Measurements from ENCODE around the gene GIT1. TPM values are rescaled to one million over a fixed set of nuclear protein-coding genes. Genes with fewer than 3 reads are reported as not detected.

The GIT1 gene
- total and polyA plus RNA-seq, 9 of the 15 experiments (the other 6 are each of a cell fraction or from before 2014, with no cell fraction given): 0.35 to 35.3 (median 17.1) TPM

- TF ChIP-seq THAP12 (CRISPR knock-in tag; IDR thresholded peaks at IDR 0.05) (0 out of 2 replicates have a peak, but pooled peaks have one; percentile 29), ZBTB17 (CRISPR knock-in tag; IDR thresholded peaks at IDR 0.05) (0 out of 2 replicates have a peak, but pooled peaks have one; percentile 17), ZNF277 (CRISPR knock-in tag; IDR thresholded peaks at IDR 0.05; ENCODE audit: borderline replicate concordance) (no peak), ZKSCAN3 (CRISPR knock-in tag; IDR thresholded peaks at IDR 0.05) (peak; percentile 76), RB1 (IDR thresholded peaks at IDR 0.05; ENCODE audit: low read depth) (0 out of 2 replicates have a peak, but pooled peaks have one; percentile 43), SMAD4 (CRISPR knock-in tag; conservative IDR thresholded peaks at IDR 0.05) (0 out of 2 replicates have a peak, but pooled peaks have one; percentile 17), ZNF395 (CRISPR knock-in tag; IDR thresholded peaks at IDR 0.05) (peak; percentile 76; the same call in 1 of the 2 replicates), ZNF224 (CRISPR knock-in tag; IDR thresholded peaks at IDR 0.05) (no peak), CBX1 (IDR thresholded peaks at IDR 0.05; ENCODE audit: low read depth) (peak; percentile 39; the same call in 1 of the 2 replicates), RBFOX2 (IDR thresholded peaks at IDR 0.05; ENCODE audit: low read depth, low read length) (peak; percentile 74), RBBP5 (IDR thresholded peaks at IDR 0.05; ENCODE audit: borderline replicate concordance, insufficient read depth, low read length, poor library complexity, severe bottlenecking) (no peak), CHD4 (IDR thresholded peaks at IDR 0.05; ENCODE audit: insufficient read depth, insufficient replicate concordance, low read depth, low read length, poor library complexity, severe bottlenecking) (no peak), RFX1 (IDR thresholded peaks at IDR 0.05) (no peak), PML (IDR thresholded peaks at IDR 0.05; ENCODE audit: low read length) (0 out of 2 replicates have a peak, but pooled peaks have one; percentile 28), DNMT1 (IDR thresholded peaks at IDR 0.05) (no peak), ZNF583 (CRISPR knock-in tag; IDR thresholded peaks at IDR 0.05) (0 out of 2 replicates have a peak, but pooled peaks have one; percentile 12), ZFPM2 (CRISPR knock-in tag; IDR thresholded peaks at IDR 0.05) (no peak), ZBTB12 (CRISPR knock-in tag; IDR thresholded peaks at IDR 0.05) (no peak), ZBTB7A (IDR thresholded peaks at IDR 0.05; ENCODE audit: borderline replicate concordance, control insufficient read depth, low read depth, low read length) (peak; percentile 61; the same call in 1 of the 2 replicates), GATAD2B (IDR thresholded peaks at IDR 0.05; ENCODE audit: borderline replicate concordance) (0 out of 2 replicates have a peak, but pooled peaks have one; percentile 49), EGR1 (conservative IDR thresholded peaks at IDR 0.05) (peak; percentile 15; the same call in 1 of the 2 replicates)
These were observed 20.9 kb downstream of the GIT1 start, which contains the start of gene TP53I13 (continued) for GRCh38 chr17:29568331-29569244.

Data from K562 (cell line).